SKM-1 treated with dmso at 0.1 percent for 144 hours (cell line): ENCODE results near the gene PIM1.
"Not testable (repeated sequence)": the region's sequence is repeated elsewhere in the genome, so short reads cannot be mapped to it uniquely, and the experiment has no call there.

Experiments used
- DNase-seq: peaks from one replicate; lab custom pipeline; 2025; ENCODE audit not compliant: unreplicated experiment; lab: John Stamatoyannopoulos, UW

The PIM1 gene

GRCh38 chr6:37169496-37170272, at the start of gene PIM1:
Gene PIM1, plus strand, starts transcription at chr6:37170152. Its CDS starts 424 bp downstream, at chr6:37170576.
- DNase-seq = peak; percentile 90

GRCh38 chr6:37121556-37121955, 48.4 kb upstream of the PIM1 start:
- no peak for DNase-seq

GRCh38 chr6:37122861-37123260, 47.1 kb upstream of the PIM1 start:
- DNase-seq = no peak

GRCh38 chr6:37123957-37124729, 45.8 kb upstream of the PIM1 start:
- DNase-seq = no peak

- DNase-seq = no peak
These were observed 44.0 kb upstream of the PIM1 start for GRCh38 chr6:37125774-37126492.

- no peak for DNase-seq
These were observed 43.4 kb upstream of the PIM1 start for GRCh38 chr6:37126493-37126958.

GRCh38 chr6:37126961-37127616, 42.9 kb upstream of the PIM1 start:
- DNase-seq = no peak

GRCh38 chr6:37127961-37128862, 41.7 kb upstream of the PIM1 start:
- DNase-seq = no peak

GRCh38 chr6:37128863-37129443, 41.0 kb upstream of the PIM1 start:
- DNase-seq = not testable (repeated sequence)

GRCh38 chr6:37129566-37129965, 40.4 kb upstream of the PIM1 start:
- no peak for DNase-seq

GRCh38 chr6:37130704-37131103, 39.2 kb upstream of the PIM1 start:
- DNase-seq = peak; percentile 49

GRCh38 chr6:37131104-37131959, 38.6 kb upstream of the PIM1 start:
- no peak for DNase-seq

GRCh38 chr6:37131960-37132253, 38.0 kb upstream of the PIM1 start:
- no peak for DNase-seq

- DNase-seq = no peak
These were observed 35.9 kb upstream of the PIM1 start for GRCh38 chr6:37134036-37134395.

- DNase-seq = no peak
These were observed 35.4 kb upstream of the PIM1 start for GRCh38 chr6:37134396-37135191.

GRCh38 chr6:37135835-37136694, 33.9 kb upstream of the PIM1 start:
- no peak for DNase-seq

GRCh38 chr6:37136821-37137200, 33.1 kb upstream of the PIM1 start:
- DNase-seq = no peak
